ENCODE measurements around the gene GNAZ. TPM values are rescaled to one million over a fixed set of nuclear protein-coding genes. Genes with fewer than 3 reads are reported as not detected.

Gene GNAZ
- total RNA-seq, 2 donors from 2014 or later = 0.37 to 2.0 TPM

DNA sequence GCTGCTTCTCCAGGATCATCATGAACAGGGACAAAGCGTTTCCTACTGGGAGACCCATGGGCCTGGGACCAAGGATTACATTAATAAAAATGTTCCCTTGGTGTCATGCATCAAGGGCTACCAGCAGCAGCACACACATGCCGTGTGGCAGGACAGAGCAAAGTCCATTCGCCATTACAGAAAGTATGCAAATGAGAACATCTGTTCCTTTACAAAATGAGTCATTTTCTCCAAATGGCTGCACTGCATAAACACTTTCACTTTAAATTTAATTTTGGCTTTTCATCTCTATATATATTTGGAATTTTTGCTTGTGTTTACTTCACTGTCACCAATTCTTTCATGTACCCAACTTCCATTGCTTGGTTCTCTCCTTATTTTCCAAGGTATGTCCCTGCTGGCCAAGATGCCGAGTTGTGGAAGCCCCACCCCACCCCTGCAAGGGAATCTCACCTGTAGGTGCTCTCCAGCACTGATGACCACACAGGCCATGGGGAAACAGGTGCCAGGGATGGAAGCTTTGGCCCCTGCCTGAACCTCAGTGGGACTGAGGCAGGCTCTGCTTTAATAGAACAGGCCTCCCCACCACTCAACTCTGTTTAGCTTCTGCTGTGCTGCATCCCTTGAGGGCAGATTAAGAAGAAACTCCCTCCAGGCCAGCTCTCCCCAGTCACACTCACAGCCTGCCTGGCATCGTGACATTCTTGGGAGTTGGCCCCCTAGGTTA is 15.6 kb upstream of the GNAZ start:
- Mint-ChIP-seq H3K4me3 (no peak overlapping the region), H3K4me1 (peaks cover 4% of the 10 kb centered on the region), H3K27ac (no peak overlapping the region), H3K9me3 (peaks cover 6% of the 10 kb centered on the region), H3K27me3 (peaks cover 8% of the 10 kb centered on the region), H3K36me3 (ENCODE audit: low read depth) (no peaks in the 10 kb centered on the region)
- peak; percentile 38 for ATAC-seq (replicated peaks)

DNA sequence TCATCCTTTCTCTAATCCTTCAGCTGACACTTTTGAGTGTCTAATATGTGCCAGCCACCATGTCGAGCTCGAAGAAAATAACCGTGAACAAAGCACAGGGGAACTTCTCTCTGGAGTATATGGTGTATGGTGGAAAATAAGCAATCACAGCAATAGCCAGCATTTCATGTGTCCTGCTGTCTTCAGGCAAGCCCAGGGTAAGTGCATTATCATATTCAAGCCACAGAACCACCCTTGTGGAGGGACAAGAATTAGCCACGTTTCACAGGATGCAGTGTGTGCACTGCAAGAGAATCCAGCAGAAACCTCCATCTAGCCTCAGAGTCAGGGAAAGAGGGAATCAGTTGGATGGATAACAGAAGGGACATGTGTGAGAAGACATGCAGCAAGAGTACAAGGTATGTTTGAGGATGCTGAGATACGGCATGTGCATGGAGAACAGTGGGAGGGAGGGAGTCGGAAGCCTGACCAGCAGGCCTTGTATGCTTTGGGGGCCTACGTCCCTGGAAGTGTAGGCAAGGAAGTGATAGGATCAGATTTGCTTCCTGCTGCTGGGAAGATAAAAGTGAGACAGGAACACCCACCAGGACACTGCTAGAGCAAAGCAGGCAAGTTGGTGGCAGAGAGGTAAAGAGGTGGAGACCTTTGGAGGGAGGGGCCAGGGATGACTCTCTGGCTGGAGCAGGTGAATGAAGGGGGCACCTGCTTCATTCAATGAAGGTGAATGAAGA is 14.7 kb upstream of the GNAZ start:
- Mint-ChIP-seq H3K36me3 (ENCODE audit: low read depth) (no peaks in the 10 kb centered on the region), H3K4me3 (no peak overlapping the region), H3K27me3 (peaks cover 4% of the 10 kb centered on the region), H3K4me1 (no peaks in the 10 kb centered on the region), H3K9me3 (peaks cover 6% of the 10 kb centered on the region), H3K27ac (no peak overlapping the region)
- no peak for ATAC-seq (replicated peaks)

DNA sequence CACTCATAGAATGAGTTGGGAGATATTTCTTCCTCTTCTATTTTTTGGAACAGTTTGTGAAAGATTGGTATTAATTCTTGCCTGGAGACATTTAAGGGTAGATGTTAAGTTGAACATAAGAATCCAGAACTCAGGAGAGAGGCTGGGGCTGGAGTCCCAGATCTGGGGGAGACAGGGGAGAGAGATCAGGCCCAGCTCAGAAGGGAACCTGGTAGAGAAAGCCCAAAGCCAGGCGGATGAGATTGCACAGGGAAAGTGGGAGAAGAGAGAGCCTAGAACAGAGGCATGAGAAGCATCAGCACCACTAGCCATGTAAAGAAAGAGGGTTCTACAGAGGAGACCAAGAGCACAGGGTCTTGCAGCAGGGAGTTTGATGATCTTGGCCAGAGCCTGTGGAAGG is 13.0 kb upstream of the GNAZ start:
- H3K9me3 Mint-ChIP-seq = peaks cover 6% of the 10 kb centered on the region
- no peaks in the 10 kb centered on the region for H3K27me3 Mint-ChIP-seq

DNA sequence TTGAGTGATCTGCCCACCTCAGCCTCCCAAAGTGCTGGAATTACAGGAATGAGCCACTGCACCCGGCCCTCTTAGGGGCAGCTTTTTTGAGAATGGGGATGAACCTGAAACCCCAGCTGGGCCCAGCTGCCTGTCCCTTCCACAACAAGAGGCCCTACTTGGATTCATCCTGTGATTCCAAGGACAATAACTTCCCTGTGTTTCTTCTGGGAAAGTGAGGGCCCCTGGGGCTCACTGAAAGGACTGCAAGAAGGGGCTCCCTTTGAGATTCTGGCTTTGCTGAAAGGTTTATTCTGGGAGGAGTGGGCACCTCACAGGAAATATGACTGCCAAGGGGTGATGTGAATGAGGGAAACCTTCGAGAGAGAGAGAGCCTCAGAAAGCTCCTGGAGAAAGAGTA is 12.3 kb upstream of the GNAZ start:
- Mint-ChIP-seq H3K27ac (no peak overlapping the region), H3K4me3 (no peak overlapping the region), H3K27me3 (no peaks in the 10 kb centered on the region), H3K4me1 (no peaks in the 10 kb centered on the region), H3K9me3 (peaks cover 6% of the 10 kb centered on the region), H3K36me3 (ENCODE audit: low read depth) (no peaks in the 10 kb centered on the region)
- ATAC-seq (replicated peaks) = no peak

More for the DNA sequence above, 13.0 kb upstream of the GNAZ start:
- ATAC-seq (replicated peaks) = no peak
- Mint-ChIP-seq H3K4me3 (no peak overlapping the region), H3K27ac (no peak overlapping the region), H3K4me1 (no peaks in the 10 kb centered on the region), H3K36me3 (ENCODE audit: low read depth) (no peaks in the 10 kb centered on the region)

- H3K4me1 Mint-ChIP-seq = no peaks in the 10 kb centered on the region
- no peak overlapping the region for H3K4me3 Mint-ChIP-seq
- no peaks in the 10 kb centered on the region for H3K27me3 Mint-ChIP-seq
- no peak for ATAC-seq (replicated peaks)
- peaks cover 6% of the 10 kb centered on the region for H3K9me3 Mint-ChIP-seq
- no peak overlapping the region for H3K27ac Mint-ChIP-seq
- no peaks in the 10 kb centered on the region for H3K36me3 Mint-ChIP-seq (ENCODE audit: low read depth)
These were observed 11.6 kb upstream of the GNAZ start for GRCh38 chr22:23058481-23059283.

DNA sequence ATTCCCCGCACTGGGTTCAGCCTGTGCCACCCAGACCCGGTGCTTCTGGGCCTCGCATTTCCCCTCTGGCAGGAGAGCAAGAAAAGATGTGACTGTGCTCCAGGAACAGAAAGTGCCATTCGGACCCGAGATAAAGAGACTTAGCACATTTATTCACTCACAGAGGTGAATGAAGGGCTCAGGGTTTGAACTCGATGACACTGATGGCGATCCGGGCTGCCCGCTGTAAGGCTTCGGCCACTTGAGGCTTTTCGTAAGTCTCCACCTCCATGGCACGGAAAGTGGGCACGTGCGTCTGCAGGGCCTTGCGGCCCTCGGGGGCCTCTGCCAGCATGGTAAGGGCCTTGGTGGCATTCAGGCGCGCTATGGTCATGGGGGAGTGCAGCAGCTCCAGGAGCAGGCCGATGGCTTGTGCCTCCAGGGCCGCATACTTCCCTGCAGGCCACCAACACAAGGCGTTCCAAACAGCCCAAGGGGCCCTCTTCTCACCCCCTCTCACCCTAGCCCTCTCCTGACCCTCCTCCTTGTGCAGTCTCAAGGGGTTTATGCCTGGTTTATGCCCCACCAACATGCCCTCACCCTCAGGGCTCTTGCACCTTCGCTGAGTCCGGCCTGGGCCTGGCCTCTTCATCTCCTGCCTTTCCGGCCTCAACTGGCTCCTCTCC is 10.9 kb upstream of the GNAZ start:
- Mint-ChIP-seq H3K4me1 (no peaks in the 10 kb centered on the region), H3K36me3 (ENCODE audit: low read depth) (no peaks in the 10 kb centered on the region), H3K4me3 (no peak overlapping the region), H3K27ac (no peak overlapping the region), H3K9me3 (peaks cover 6% of the 10 kb centered on the region), H3K27me3 (no peaks in the 10 kb centered on the region)
- no peak for ATAC-seq (replicated peaks)

GRCh38 chr22:23060612-23061400 is 9.5 kb upstream of the GNAZ start:
- no peak for ATAC-seq (replicated peaks)
- Mint-ChIP-seq H3K36me3 (ENCODE audit: low read depth) (no peaks in the 10 kb centered on the region), H3K9me3 (peaks cover 1% of the 10 kb centered on the region), H3K4me3 (no peak overlapping the region), H3K27me3 (no peaks in the 10 kb centered on the region), H3K27ac (no peak overlapping the region), H3K4me1 (no peaks in the 10 kb centered on the region)

GRCh38 chr22:23061471-23062280 is 8.6 kb upstream of the GNAZ start:
- Mint-ChIP-seq H3K36me3 (ENCODE audit: low read depth) (no peaks in the 10 kb centered on the region), H3K27me3 (no peaks in the 10 kb centered on the region), H3K9me3 (no peaks in the 10 kb centered on the region), H3K27ac (no peak overlapping the region), H3K4me1 (no peaks in the 10 kb centered on the region), H3K4me3 (no peak overlapping the region)
- ATAC-seq (replicated peaks) = no peak

GRCh38 chr22:23062616-23063538 is 7.4 kb upstream of the GNAZ start:
- Mint-ChIP-seq H3K27me3 (no peaks in the 10 kb centered on the region), H3K4me3 (no peak overlapping the region), H3K27ac (no peak overlapping the region), H3K9me3 (no peaks in the 10 kb centered on the region), H3K36me3 (ENCODE audit: low read depth) (no peaks in the 10 kb centered on the region), H3K4me1 (peaks cover 4% of the 10 kb centered on the region)
- no peak for ATAC-seq (replicated peaks)

GRCh38 chr22:23063539-23064380 is 6.6 kb upstream of the GNAZ start:
- ATAC-seq (replicated peaks) = no peak
- H3K36me3 Mint-ChIP-seq (ENCODE audit: low read depth) = no peaks in the 10 kb centered on the region
- no peaks in the 10 kb centered on the region for H3K27me3 Mint-ChIP-seq
- peaks cover 5% of the 10 kb centered on the region for H3K4me1 Mint-ChIP-seq
- no peak overlapping the region for H3K4me3 Mint-ChIP-seq
- H3K9me3 Mint-ChIP-seq = no peaks in the 10 kb centered on the region
- H3K27ac Mint-ChIP-seq = no peak overlapping the region

- Mint-ChIP-seq H3K36me3 (ENCODE audit: low read depth) (no peaks in the 10 kb centered on the region), H3K27ac (no peak overlapping the region), H3K4me3 (no peak overlapping the region), H3K4me1 (peaks cover 5% of the 10 kb centered on the region), H3K9me3 (no peaks in the 10 kb centered on the region), H3K27me3 (no peaks in the 10 kb centered on the region)
- ATAC-seq (replicated peaks) = no peak
These were observed 5.8 kb upstream of the GNAZ start for GRCh38 chr22:23064381-23065068.

Data from activated T-helper 17 cell treated with anti-CD3 and anti-CD28 coated beads, Interleukin-2, amount 50 U/mL, for 72 hours (primary cell).